GM23338 (cell line): ENCODE data around the gene ITGB5. TPM values are rescaled to one million over a fixed set of nuclear protein-coding genes. Genes with fewer than 3 reads are reported as not detected.

Experiments used
- ATAC-seq: fragments of 200-7000 bp; cut with Tn5 transposase; 3 replicates; pipeline ENCODE4 v1.9.1; 2020
- DNase-seq: peaks from one replicate; pipeline ENCODE4 v3.0.0-alpha.2; 2015; ENCODE audit warnings: low spot score
- H2AFZ ChIP-seq: fragments of 200-600 bp; sonication (generic); 2 replicates; pipeline ENCODE4 v1.8.0; 2016; ENCODE audit warnings: antibody characterized with exemption, mild to moderate bottlenecking, moderate library complexity
- H3F3A ChIP-seq: fragments of 200-600 bp; sonication (generic); replicated peaks from 2 replicates; pipeline ENCODE4 v1.8.0; 2017; ENCODE audit warnings: antibody characterized with exemption, mixed run types, low read depth
- H3K27ac ChIP-seq: fragments of 200-600 bp; sonication (generic); 2 replicates; pipeline ENCODE4 v1.6.1; 2016; ENCODE audit warnings: low read depth
- H3K27me3 ChIP-seq: fragments of 200-600 bp; sonication (generic); 2 replicates; pipeline ENCODE4 v1.8.0; 2016; ENCODE audit warnings: mild to moderate bottlenecking, mixed run types, moderate library complexity; ENCODE audit not compliant: insufficient read depth
- H3K36me3 ChIP-seq: fragments of 200-600 bp; sonication (generic); 2 replicates; pipeline ENCODE4 v1.8.0; 2016; ENCODE audit warnings: mild to moderate bottlenecking; ENCODE audit not compliant: insufficient read depth
- H3K4me1 ChIP-seq: fragments of 200-600 bp; sonication (generic); 2 replicates; pipeline ENCODE4 v1.8.0; 2016; ENCODE audit warnings: mild to moderate bottlenecking, moderate library complexity; ENCODE audit not compliant: insufficient read depth
- H3K4me2 ChIP-seq: fragments of 200-600 bp; sonication (generic); 2 replicates; pipeline ENCODE4 v1.7.1; 2017; ENCODE audit warnings: mixed run types
- H3K4me3 ChIP-seq: fragments of 200-600 bp; sonication (generic); 2 replicates; pipeline ENCODE4 v1.6.1; 2016; ENCODE audit warnings: mixed run types
- H3K79me2 ChIP-seq: fragments of 200-600 bp; sonication (generic); replicated peaks from 2 replicates; pipeline ENCODE4 v1.8.0; 2017; ENCODE audit warnings: mild to moderate bottlenecking; ENCODE audit not compliant: insufficient read depth
- H3K9me2 ChIP-seq: fragments of 200-600 bp; sonication (generic); 2 replicates; pipeline ENCODE4 v1.8.0; 2017; ENCODE audit not compliant: insufficient read depth
- H4K20me1 ChIP-seq: fragments of 200-600 bp; sonication (generic); replicated peaks from 2 replicates; pipeline ENCODE4 v1.8.0; 2017; ENCODE audit warnings: mild to moderate bottlenecking; ENCODE audit not compliant: insufficient read depth
- H3K27ac Mint-ChIP-seq: 2 replicates; pipeline ENCODE4 v1.8.0; 2020; ENCODE audit warnings: inconsistent platforms, mild to moderate bottlenecking, moderate library complexity, mixed read lengths
- H3K27me3 Mint-ChIP-seq: 3 replicates; pipeline ENCODE4 v1.8.0; 2022; ENCODE audit warnings: low read depth, mild to moderate bottlenecking, moderate library complexity, mixed read lengths, inconsistent platforms; ENCODE audit not compliant: insufficient read depth, poor library complexity
- H3K36me3 Mint-ChIP-seq: 3 replicates; pipeline ENCODE4 v1.8.0; 2021; ENCODE audit warnings: low read depth, mild to moderate bottlenecking, inconsistent platforms, moderate library complexity, mixed read lengths
- H3K4me1 Mint-ChIP-seq: 3 replicates; pipeline ENCODE4 v1.8.0; 2020; ENCODE audit warnings: mild to moderate bottlenecking, inconsistent platforms, mixed read lengths
- H3K4me3 Mint-ChIP-seq: 3 replicates; pipeline ENCODE4 v1.8.0; 2021; ENCODE audit warnings: moderate library complexity, mild to moderate bottlenecking, inconsistent platforms, mixed read lengths
- H3K9me3 Mint-ChIP-seq: 3 replicates; pipeline ENCODE4 v1.8.0; 2020; ENCODE audit warnings: moderate library complexity, mild to moderate bottlenecking, inconsistent platforms, mixed read lengths
- CREB1 ChIP-seq: fragments of 250-450 bp; sonication (Bioruptor Pico); IDR thresholded peaks from 2 replicates; pipeline ENCODE4 v1.5.0; 2020; ENCODE audit warnings: low read depth, mild to moderate bottlenecking, moderate library complexity
- ETS1 ChIP-seq: IDR thresholded peaks from 2 replicates; pipeline ENCODE4 v1.6.1; 2016; ENCODE audit warnings: antibody characterized with exemption
- EZH2 ChIP-seq: fragments of 200-600 bp; sonication (generic); IDR thresholded peaks from one replicate; pipeline ENCODE4 v1.8.0; 2017; ENCODE audit warnings: antibody characterized with exemption, mild to moderate bottlenecking, low read depth; ENCODE audit not compliant: unreplicated experiment
- EZH2phosphoT487 ChIP-seq: fragments of 200-600 bp; sonication (generic); IDR thresholded peaks from one replicate; pipeline ENCODE4 v1.8.1; 2018; ENCODE audit warnings: antibody characterized with exemption; ENCODE audit not compliant: unreplicated experiment
- JUNB ChIP-seq: IDR thresholded peaks from one replicate; pipeline ENCODE4 v1.6.1; 2016; ENCODE audit warnings: antibody characterized with exemption; ENCODE audit not compliant: unreplicated experiment
- NANOG ChIP-seq: IDR thresholded peaks from 2 replicates; pipeline ENCODE4 v1.6.1; 2016; ENCODE audit warnings: antibody characterized with exemption, borderline replicate concordance
- POLR2AphosphoS5 ChIP-seq: IDR thresholded peaks from 2 replicates; pipeline ENCODE4 v1.6.1; 2016; ENCODE audit warnings: antibody characterized with exemption, low read depth
- STAT1 ChIP-seq: IDR thresholded peaks from one replicate; pipeline ENCODE4 v1.6.1; 2016; ENCODE audit warnings: antibody characterized with exemption; ENCODE audit not compliant: unreplicated experiment
- ZNF114 ChIP-seq: fragments of 250-450 bp; sonication (Bioruptor Pico); IDR thresholded peaks from 2 replicates; pipeline ENCODE4 v1.5.0; 2020; ENCODE audit warnings: mild to moderate bottlenecking, moderate library complexity
- ZNF331 ChIP-seq: fragments of 250-450 bp; sonication (Bioruptor Pico); IDR thresholded peaks from 2 replicates; pipeline ENCODE4 v1.5.0; 2020; ENCODE audit warnings: low read depth, mild to moderate bottlenecking, moderate library complexity
- ZNF462 ChIP-seq: fragments of 250-450 bp; sonication (Bioruptor Pico); IDR thresholded peaks from 2 replicates; pipeline ENCODE4 v1.5.0; 2020; ENCODE audit warnings: mild to moderate bottlenecking, moderate library complexity
- polyA plus RNA-seq: library from polyadenylated mRNA; unstranded; fragments of >200 nt; fragmentation: Nextera tagmentation; extraction: Ambion mirVana; gene quantifications from 2 replicates; pipeline ENCODE4 v1.2.1, GENCODE V29; 2016
- total RNA-seq: library from RNA; depleted of rRNA; stranded (reverse); fragments of >200 nt; shearing (Covaris generic); gene quantifications from 2 replicates; pipeline ENCODE4 v1.2.3, GENCODE V29; 2014
- TF ChIP-seq, protein P1 (sequence below): IDR thresholded peaks from one replicate; pipeline ENCODE4 v1.6.1; 2018; ENCODE audit warnings: antibody characterized with exemption; ENCODE audit not compliant: unreplicated experiment
- TF ChIP-seq, protein P2 (sequence below), 2 experiments: fragments of 200-600 bp in 1 of 2; sonication (generic) in 1 of 2; conservative IDR thresholded peaks; 2 replicates each; pipeline versions ENCODE4 v1.5.1 to v1.6.1; 2016 to 2017; ENCODE audit warnings: antibody characterized with exemption in 2 of 2, low read depth in 2 of 2, mild to moderate bottlenecking in 2 of 2, moderate library complexity in 1 of 2

The ITGB5 gene
- total and polyA plus RNA-seq, 2 experiments from 2014 or later: 68.2 to 269 TPM

DNA sequence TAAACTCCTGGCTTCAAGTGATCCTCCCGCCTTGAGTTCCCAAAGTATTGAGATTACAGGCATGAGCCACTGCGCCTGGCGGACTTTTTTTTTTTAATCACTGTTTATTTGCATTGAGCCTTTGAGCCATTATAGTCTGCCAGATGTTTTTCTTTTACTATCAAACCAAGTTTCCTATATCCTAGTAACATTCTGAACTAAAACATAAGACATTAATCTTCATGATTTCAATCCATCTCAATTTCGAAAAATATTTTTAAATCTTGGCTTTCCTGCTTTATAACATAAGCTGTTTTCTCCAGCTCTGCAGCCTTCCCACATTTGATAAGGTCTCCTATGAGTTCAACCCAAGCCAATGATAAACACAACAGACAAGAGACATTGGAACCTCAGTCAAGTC is 81.5 kb downstream of the ITGB5 start:
- Mint-ChIP-seq H3K9me3 (no peaks in the 10 kb centered on the region), H3K4me1 (peaks cover 21% of the 10 kb centered on the region), H3K27me3 (peaks cover 8% of the 10 kb centered on the region), H3K4me3 (no peak overlapping the region), H3K36me3 (peaks cover 47% of the 10 kb centered on the region), H3K27ac (no peak overlapping the region)
- Histone ChIP-seq H3K4me3 (no peak overlapping the region), H3K4me2 (no peak overlapping the region), H4K20me1 (no peaks in the 10 kb centered on the region; the same call in 1 of the 2 replicates), H3K79me2 (peaks cover 10% of the 10 kb centered on the region; the same call in 1 of the 2 replicates), H3K36me3 (peaks cover 16% of the 10 kb centered on the region), H3K4me1 (0 out of 2 replicates have a peak, but pooled peaks cover 5% of the 10 kb centered on the region), H3F3A (no peaks in the 10 kb centered on the region), H2AFZ (no peak overlapping the region), H3K27ac (peak overlapping the region; percentile 55; the same call in 1 of the 2 replicates), H3K27me3 (no peaks in the 10 kb centered on the region), H3K9me2 (no peaks in the 10 kb centered on the region)
- no peak for ATAC-seq
- TF ChIP-seq, protein P1, sequence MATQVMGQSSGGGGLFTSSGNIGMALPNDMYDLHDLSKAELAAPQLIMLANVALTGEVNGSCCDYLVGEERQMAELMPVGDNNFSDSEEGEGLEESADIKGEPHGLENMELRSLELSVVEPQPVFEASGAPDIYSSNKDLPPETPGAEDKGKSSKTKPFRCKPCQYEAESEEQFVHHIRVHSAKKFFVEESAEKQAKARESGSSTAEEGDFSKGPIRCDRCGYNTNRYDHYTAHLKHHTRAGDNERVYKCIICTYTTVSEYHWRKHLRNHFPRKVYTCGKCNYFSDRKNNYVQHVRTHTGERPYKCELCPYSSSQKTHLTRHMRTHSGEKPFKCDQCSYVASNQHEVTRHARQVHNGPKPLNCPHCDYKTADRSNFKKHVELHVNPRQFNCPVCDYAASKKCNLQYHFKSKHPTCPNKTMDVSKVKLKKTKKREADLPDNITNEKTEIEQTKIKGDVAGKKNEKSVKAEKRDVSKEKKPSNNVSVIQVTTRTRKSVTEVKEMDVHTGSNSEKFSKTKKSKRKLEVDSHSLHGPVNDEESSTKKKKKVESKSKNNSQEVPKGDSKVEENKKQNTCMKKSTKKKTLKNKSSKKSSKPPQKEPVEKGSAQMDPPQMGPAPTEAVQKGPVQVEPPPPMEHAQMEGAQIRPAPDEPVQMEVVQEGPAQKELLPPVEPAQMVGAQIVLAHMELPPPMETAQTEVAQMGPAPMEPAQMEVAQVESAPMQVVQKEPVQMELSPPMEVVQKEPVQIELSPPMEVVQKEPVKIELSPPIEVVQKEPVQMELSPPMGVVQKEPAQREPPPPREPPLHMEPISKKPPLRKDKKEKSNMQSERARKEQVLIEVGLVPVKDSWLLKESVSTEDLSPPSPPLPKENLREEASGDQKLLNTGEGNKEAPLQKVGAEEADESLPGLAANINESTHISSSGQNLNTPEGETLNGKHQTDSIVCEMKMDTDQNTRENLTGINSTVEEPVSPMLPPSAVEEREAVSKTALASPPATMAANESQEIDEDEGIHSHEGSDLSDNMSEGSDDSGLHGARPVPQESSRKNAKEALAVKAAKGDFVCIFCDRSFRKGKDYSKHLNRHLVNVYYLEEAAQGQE: no peak
- TF ChIP-seq, protein P2, sequence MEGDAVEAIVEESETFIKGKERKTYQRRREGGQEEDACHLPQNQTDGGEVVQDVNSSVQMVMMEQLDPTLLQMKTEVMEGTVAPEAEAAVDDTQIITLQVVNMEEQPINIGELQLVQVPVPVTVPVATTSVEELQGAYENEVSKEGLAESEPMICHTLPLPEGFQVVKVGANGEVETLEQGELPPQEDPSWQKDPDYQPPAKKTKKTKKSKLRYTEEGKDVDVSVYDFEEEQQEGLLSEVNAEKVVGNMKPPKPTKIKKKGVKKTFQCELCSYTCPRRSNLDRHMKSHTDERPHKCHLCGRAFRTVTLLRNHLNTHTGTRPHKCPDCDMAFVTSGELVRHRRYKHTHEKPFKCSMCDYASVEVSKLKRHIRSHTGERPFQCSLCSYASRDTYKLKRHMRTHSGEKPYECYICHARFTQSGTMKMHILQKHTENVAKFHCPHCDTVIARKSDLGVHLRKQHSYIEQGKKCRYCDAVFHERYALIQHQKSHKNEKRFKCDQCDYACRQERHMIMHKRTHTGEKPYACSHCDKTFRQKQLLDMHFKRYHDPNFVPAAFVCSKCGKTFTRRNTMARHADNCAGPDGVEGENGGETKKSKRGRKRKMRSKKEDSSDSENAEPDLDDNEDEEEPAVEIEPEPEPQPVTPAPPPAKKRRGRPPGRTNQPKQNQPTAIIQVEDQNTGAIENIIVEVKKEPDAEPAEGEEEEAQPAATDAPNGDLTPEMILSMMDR (conservative IDR thresholded peaks at IDR 0.05; ENCODE audit: low read depth in 2 of 2): no peak
- TF ChIP-seq EZH2: no peak
- TF ChIP-seq CREB1 (CRISPR knock-in tag): no peak
- TF ChIP-seq EZH2phosphoT487: no peak
- TF ChIP-seq JUNB: no peak
- no peak for TF ChIP-seq POLR2AphosphoS5
- no peak for TF ChIP-seq ZNF462 (CRISPR knock-in tag)
- no peak for TF ChIP-seq NANOG
- no peak for TF ChIP-seq STAT1
- no peak for TF ChIP-seq ZNF114 (CRISPR knock-in tag)
- no peak for TF ChIP-seq ZNF331 (CRISPR knock-in tag)
- TF ChIP-seq ETS1: no peak
- no peak for DNase-seq
